ENCODE results near the gene PPIE.
"Not testable (repeated sequence)": the region's sequence is repeated elsewhere in the genome, so short reads cannot be mapped to it uniquely, and the experiment has no call there.

PPIE gene

DNA sequence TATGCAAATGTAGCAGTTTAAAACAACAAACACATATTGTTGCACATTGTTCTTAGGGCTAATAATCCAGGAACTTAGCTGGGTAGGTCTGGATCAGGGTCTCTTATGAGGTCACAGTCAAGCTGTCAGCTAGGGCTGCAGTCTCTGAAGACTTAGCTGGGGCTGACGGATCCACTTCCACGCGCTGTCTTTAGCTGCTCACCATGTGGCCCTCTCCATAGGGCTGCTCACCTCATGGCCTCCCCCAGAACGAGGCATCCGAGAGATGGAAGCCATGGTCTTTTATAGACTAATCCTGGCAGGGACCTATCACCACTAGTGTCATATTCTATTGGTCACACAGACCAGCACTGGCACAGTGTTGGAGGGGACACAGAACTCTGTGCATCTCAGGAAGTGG, 41.1 kb downstream of the PPIE start:
- TF ChIP-seq, protein P1, sequence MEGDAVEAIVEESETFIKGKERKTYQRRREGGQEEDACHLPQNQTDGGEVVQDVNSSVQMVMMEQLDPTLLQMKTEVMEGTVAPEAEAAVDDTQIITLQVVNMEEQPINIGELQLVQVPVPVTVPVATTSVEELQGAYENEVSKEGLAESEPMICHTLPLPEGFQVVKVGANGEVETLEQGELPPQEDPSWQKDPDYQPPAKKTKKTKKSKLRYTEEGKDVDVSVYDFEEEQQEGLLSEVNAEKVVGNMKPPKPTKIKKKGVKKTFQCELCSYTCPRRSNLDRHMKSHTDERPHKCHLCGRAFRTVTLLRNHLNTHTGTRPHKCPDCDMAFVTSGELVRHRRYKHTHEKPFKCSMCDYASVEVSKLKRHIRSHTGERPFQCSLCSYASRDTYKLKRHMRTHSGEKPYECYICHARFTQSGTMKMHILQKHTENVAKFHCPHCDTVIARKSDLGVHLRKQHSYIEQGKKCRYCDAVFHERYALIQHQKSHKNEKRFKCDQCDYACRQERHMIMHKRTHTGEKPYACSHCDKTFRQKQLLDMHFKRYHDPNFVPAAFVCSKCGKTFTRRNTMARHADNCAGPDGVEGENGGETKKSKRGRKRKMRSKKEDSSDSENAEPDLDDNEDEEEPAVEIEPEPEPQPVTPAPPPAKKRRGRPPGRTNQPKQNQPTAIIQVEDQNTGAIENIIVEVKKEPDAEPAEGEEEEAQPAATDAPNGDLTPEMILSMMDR (IDR thresholded peaks at IDR 0.05; ENCODE audit: low read depth, low read length): no peak
- DNase-seq (ENCODE audit: low read depth, low spot score): no peak
- in situ Hi-C loops (cut with HindIII; ENCODE audit: low sequenced_read_pairs): no loop called here
- no peak overlapping the region for H3K4me3 ChIP-seq (ENCODE audit: low read depth, low read length)

DNA sequence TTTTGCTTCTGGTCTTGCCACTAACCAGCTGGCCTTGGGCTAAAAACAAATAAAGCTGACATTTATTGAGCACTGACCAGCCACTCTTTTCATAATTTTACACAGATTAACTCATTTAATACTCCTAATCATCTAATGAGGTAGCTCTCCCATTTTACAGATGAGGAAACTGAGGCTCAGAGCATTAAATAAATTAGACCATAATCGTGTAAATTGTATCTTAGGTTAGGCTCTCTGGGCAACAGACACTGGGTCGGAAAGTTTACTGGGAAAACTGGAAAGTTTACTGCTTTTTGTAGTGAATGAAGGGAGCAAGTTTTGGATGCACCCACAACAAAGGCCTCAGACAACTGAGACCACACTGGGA, 42.6 kb downstream of the PPIE start:
- in situ Hi-C loops (cut with HindIII; ENCODE audit: low sequenced_read_pairs): no loop called here
- DNase-seq (ENCODE audit: low read depth, low spot score): no peak
- H3K4me3 ChIP-seq (ENCODE audit: low read depth, low read length): no peak overlapping the region
- TF ChIP-seq, protein P1 (IDR thresholded peaks at IDR 0.05; ENCODE audit: low read depth, low read length): no peak

DNA sequence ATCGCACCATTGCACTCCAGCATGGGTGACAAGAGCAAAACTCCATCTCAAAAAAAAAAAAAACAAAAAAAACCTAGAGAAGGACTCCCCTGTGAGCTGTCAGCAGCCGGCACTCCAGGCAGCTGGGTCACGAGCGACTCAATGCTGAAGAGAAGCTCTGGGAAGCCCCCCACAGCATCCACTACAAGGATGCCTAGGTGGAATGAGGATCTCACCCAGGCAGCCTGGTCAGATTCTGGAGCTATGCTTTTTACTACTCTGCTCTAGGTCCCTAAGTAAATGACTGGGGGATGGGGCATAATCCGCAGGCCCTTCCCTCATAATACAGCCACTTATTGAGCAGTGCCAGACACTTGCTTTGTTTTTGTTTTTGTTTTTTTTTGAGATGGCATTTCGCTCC, 43.4 kb downstream of the PPIE start:
- in situ Hi-C loops (cut with HindIII; ENCODE audit: low sequenced_read_pairs): no loop called here
- TF ChIP-seq, protein P1 (IDR thresholded peaks at IDR 0.05; ENCODE audit: low read depth, low read length): no peak
- H3K4me3 ChIP-seq (ENCODE audit: low read depth, low read length): no peak overlapping the region
- DNase-seq (ENCODE audit: low read depth, low spot score): no peak

DNA sequence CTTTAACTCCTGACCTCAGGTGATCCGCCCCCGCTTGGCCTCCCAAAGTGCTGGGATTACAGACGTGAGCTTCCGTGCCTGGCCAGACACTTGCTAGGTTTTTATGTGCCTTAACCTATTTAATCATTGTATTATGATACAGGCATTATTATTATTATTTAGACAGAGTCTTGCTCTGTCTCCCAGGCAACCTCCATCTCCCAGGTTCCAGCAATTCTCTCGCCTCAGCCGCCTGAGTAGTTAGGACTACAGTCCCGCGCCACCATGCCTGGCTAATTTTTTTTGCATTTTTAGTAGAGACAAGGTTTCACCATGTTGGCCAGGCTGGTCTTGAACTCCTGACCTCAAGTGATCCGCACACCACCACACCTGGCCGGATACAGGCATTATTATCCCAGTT, 44.0 kb downstream of the PPIE start:
- H3K4me3 ChIP-seq (ENCODE audit: low read depth, low read length); in situ Hi-C loops (cut with HindIII; ENCODE audit: low sequenced_read_pairs); DNase-seq (ENCODE audit: low read depth, low spot score): not testable (repeated sequence)

DNA sequence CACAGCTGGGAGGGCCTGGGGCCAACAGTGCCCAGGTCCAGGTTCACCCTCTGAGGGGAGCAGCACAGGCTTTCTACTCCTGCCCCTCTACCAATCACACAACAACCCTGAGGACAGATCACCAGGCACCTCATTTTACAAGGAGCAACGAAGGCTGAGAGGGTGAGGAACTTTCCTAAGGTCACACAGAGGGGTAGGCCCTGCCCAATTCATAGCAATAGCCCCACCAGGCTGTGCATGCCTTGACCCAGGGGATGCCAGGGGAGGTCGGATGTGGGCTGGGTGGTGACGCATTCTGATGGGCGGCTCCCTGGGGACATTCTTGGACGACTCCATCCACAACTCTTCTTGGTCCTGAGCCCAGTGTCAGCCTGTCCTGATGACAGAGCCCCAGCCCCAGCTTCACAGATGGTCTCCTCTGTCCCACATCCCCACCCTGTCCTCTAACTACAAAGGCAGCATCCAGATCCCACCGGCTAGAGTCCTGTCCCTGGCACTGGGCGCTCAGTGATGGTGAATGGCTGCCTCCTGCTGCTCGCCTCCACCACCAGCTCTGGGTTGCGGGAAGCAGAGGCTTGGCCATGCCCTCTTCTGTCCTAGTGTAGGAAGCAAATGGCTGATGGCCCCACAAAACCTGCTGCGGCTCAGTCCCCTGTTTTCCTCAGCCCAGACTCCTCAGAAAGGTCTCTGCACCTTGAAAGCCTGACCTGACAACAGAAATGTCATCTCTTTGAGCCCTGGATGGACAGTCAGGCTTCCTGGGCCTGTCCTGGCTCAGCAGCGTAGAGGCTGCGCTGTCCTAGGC, 47.8 kb downstream of the PPIE start:
- in situ Hi-C loops (cut with HindIII; ENCODE audit: low sequenced_read_pairs); H3K4me3 ChIP-seq (ENCODE audit: low read depth, low read length); DNase-seq (ENCODE audit: low read depth, low spot score): not testable (repeated sequence)

DNA sequence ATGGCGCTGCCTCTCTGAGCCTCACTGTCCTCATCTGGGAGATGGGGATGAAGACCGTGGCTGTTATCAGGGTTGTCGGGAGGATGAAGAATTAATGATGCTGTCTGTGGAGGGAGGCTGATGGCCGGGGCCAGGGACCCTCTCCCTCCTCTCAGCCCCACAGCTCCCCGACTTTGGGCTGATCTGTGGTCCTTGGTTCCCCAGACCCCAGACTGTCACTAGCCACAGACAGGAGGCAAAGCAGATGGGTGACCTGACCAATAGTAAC, 48.4 kb downstream of the PPIE start:
- in situ Hi-C loops (cut with HindIII; ENCODE audit: low sequenced_read_pairs); DNase-seq (ENCODE audit: low read depth, low spot score); H3K4me3 ChIP-seq (ENCODE audit: low read depth, low read length): not testable (repeated sequence)

DNA sequence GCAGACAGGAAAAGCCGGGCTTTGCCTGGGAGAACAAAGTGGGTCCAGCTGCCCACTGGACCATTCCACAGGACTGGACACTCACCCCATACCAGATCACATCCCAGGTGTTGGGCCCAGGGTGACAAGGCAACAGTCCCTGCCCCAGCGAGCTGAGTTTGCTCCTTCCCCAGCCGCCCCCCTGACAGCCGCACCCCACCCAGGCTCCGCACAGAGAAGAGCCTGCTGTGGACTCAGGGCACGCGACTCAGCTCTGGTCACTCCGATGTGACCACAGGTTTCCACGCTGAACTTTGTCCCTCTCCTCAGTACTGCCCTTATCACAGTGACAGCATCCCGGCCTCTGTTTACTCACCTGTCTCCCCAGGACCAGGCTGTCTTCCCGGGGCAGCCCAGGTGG, 48.8 kb downstream of the PPIE start:
- in situ Hi-C loops (cut with HindIII; ENCODE audit: low sequenced_read_pairs): no loop called here
- DNase-seq (ENCODE audit: low read depth, low spot score): no peak
- TF ChIP-seq, protein P1 (IDR thresholded peaks at IDR 0.05; ENCODE audit: low read depth, low read length): no peak
- no peak overlapping the region for H3K4me3 ChIP-seq (ENCODE audit: low read depth, low read length)

DNA sequence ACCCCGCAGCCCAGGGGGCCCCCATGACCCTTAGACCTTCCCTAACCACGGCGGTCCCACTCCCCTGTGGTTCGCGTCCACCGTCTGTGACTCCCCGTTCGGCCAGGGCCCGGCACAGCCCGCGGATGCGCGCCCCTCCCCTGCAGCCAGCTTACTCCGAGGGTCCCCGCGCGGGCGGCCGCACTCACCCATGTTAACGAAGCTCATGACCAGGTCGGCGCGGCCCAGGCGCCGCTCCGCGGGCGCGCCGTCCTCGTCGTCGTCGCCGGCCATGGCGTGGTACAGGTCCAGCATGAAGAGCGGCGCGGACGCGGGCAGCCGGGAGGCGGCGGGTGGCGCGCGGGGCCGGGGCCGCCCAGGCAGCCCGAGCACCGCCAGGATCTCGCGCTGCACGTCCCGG, 49.3 kb downstream of the PPIE start:
- in situ Hi-C loops (cut with HindIII; ENCODE audit: low sequenced_read_pairs); DNase-seq (ENCODE audit: low read depth, low spot score); H3K4me3 ChIP-seq (ENCODE audit: low read depth, low read length): not testable (repeated sequence)

DNA sequence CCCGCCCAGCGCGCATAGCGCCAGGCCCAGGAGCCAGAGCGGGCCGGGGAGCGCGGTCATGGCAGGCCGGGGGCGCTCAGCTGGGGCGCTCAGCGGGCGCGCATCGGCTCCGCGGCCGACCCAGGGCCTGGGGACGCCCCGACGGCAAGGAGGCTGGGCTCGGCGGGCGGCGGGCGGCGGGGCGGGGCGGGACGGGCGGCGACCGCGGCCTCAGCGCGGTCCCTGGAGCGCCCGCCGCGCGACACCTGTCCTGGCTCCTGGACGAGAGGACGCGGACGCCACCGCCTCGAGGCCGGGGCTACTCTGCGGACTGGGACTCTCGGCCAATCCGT, 49.7 kb downstream of the PPIE start:
- TF ChIP-seq, protein P1 (IDR thresholded peaks at IDR 0.05; ENCODE audit: low read depth, low read length): no peak
- in situ Hi-C loops (cut with HindIII; ENCODE audit: low sequenced_read_pairs): no loop called here
- no peak for DNase-seq (ENCODE audit: low read depth, low spot score)
- no peak overlapping the region for H3K4me3 ChIP-seq (ENCODE audit: low read depth, low read length)

Data from astrocyte of the spinal cord (primary cell).